ENCODE results near the gene TSSC4. TPM values are rescaled to one million over a fixed set of nuclear protein-coding genes. Genes with fewer than 3 reads are reported as not detected.
A peak's percentile ranks its signal among the peaks of the same experiment; 100 is the strongest.

TSSC4 gene
- total RNA-seq, 4 donors from 2014 or later: 37.5 to 62.3 (median 45.1) TPM

GRCh38 chr11:2380396-2380795, 20.2 kb upstream of the TSSC4 start:
- peak overlapping the region; percentile 58 to 97 (median 90) for H3K27ac ChIP-seq
- H3K36me3 ChIP-seq: no peaks in the 10 kb centered on the region
- intact Hi-C loops (cut with DNase I): no loop called here
- peaks cover 59 to 73% of the 10 kb centered on the region in 2 donors for H3K4me1 ChIP-seq
- H3K27me3 ChIP-seq: no peaks in the 10 kb centered on the region
- no peak overlapping the region for H3K4me3 ChIP-seq (replicated peaks in 1 of 3)
- no peak for TF ChIP-seq POLR2A (IDR thresholded peaks at IDR 0.05)
- TF ChIP-seq, protein P1, sequence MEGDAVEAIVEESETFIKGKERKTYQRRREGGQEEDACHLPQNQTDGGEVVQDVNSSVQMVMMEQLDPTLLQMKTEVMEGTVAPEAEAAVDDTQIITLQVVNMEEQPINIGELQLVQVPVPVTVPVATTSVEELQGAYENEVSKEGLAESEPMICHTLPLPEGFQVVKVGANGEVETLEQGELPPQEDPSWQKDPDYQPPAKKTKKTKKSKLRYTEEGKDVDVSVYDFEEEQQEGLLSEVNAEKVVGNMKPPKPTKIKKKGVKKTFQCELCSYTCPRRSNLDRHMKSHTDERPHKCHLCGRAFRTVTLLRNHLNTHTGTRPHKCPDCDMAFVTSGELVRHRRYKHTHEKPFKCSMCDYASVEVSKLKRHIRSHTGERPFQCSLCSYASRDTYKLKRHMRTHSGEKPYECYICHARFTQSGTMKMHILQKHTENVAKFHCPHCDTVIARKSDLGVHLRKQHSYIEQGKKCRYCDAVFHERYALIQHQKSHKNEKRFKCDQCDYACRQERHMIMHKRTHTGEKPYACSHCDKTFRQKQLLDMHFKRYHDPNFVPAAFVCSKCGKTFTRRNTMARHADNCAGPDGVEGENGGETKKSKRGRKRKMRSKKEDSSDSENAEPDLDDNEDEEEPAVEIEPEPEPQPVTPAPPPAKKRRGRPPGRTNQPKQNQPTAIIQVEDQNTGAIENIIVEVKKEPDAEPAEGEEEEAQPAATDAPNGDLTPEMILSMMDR (IDR thresholded peaks at IDR 0.05): no peak
- 65 to 76% methylated on average over 5 to 13 of the region's 13 CpGs for WGBS, 2 donors
- no peak for DNase-seq
- no peaks in the 10 kb centered on the region for H3K9me3 ChIP-seq

GRCh38 chr11:2380807-2381350, 19.7 kb upstream of the TSSC4 start:
- Histone ChIP-seq H3K36me3 (no peaks in the 10 kb centered on the region), H3K27ac (peak overlapping the region; percentile 58 to 97 (median 90)), H3K4me3 (replicated peaks in 1 of 3) (no peak overlapping the region), H3K4me1 (peaks cover 55 to 68% of the 10 kb centered on the region in 2 donors), H3K27me3 (no peaks in the 10 kb centered on the region), H3K9me3 (no peaks in the 10 kb centered on the region)
- intact Hi-C loops (cut with DNase I): no loop called here
- 48 to 76% methylated on average over 17 to 20 of the region's 20 CpGs for WGBS, 2 donors
- no peak for TF ChIP-seq POLR2A (IDR thresholded peaks at IDR 0.05)
- TF ChIP-seq, protein P1 (IDR thresholded peaks at IDR 0.05): no peak
- peak; percentile 43 to 49 for DNase-seq

DNA sequence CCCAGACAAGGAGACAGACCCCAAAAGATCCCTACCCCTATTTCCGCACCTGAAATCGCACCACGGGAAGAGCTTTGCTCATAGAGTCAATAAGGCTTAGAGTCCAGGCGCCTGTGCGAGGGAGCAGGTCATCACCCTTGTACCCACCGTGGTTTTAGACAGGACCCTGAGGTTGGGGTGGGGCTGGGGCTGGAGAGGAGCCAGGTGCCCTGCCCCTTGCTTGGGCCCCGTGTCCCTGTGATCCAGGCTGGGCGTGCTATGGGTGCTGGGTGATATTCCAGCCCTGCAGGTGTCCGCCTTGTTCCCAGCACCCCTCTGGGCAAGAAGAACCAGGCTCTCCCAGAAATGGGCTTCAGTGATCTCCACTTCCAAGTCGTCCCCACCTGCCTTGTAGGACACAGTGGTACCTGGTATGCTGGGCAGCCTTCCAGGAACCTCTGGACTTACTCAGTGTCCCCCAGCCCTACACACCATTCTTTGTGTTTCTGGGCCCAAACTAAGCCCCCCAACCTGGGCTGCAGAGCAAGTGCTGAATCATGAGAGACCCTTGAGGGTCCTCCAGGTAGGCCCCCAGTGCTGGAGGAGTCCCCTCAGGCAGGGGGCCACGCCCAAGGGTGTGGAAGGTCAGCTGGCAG, 18.9 kb upstream of the TSSC4 start:
- WGBS, 2 donors: 86 to 92% methylated on average over 7 to 11 of the region's 11 CpGs
- intact Hi-C loops (cut with DNase I): no loop called here
- DNase-seq: no peak
- no peaks in the 10 kb centered on the region for H3K36me3 ChIP-seq
- no peak overlapping the region for H3K4me3 ChIP-seq (replicated peaks in 1 of 3)
- no peaks in the 10 kb centered on the region for H3K27me3 ChIP-seq
- TF ChIP-seq, protein P1 (IDR thresholded peaks at IDR 0.05): no peak
- no peak for TF ChIP-seq POLR2A (IDR thresholded peaks at IDR 0.05)
- H3K9me3 ChIP-seq: no peaks in the 10 kb centered on the region
- H3K4me1 ChIP-seq: peaks cover 48 to 68% of the 10 kb centered on the region in 2 donors
- peak overlapping the region in 2 of 3 donors; percentile 66 to 97 for H3K27ac ChIP-seq

GRCh38 chr11:2382129-2382517, 18.4 kb upstream of the TSSC4 start:
- TF ChIP-seq POLR2A (IDR thresholded peaks at IDR 0.05): no peak
- TF ChIP-seq, protein P1 (IDR thresholded peaks at IDR 0.05): no peak
- no peak for DNase-seq
- H3K36me3 ChIP-seq: no peaks in the 10 kb centered on the region
- intact Hi-C loops (cut with DNase I): no loop called here
- H3K27me3 ChIP-seq: no peaks in the 10 kb centered on the region
- peak overlapping the region; percentile 49 to 97 (median 66) for H3K27ac ChIP-seq
- WGBS, 2 donors: 60 to 64% methylated on average over 9 to 11 of the region's 11 CpGs
- no peaks in the 10 kb centered on the region for H3K9me3 ChIP-seq
- peaks cover 53 to 69% of the 10 kb centered on the region in 2 donors for H3K4me1 ChIP-seq
- H3K4me3 ChIP-seq (replicated peaks in 1 of 3): no peak overlapping the region
